ENCODE measurements around the gene AUTS2. TPM values are rescaled to one million over a fixed set of nuclear protein-coding genes. Genes with fewer than 3 reads are reported as not detected.

Gene AUTS2
- total RNA-seq, 1 experiment from 2014 or later: 256 TPM

DNA sequence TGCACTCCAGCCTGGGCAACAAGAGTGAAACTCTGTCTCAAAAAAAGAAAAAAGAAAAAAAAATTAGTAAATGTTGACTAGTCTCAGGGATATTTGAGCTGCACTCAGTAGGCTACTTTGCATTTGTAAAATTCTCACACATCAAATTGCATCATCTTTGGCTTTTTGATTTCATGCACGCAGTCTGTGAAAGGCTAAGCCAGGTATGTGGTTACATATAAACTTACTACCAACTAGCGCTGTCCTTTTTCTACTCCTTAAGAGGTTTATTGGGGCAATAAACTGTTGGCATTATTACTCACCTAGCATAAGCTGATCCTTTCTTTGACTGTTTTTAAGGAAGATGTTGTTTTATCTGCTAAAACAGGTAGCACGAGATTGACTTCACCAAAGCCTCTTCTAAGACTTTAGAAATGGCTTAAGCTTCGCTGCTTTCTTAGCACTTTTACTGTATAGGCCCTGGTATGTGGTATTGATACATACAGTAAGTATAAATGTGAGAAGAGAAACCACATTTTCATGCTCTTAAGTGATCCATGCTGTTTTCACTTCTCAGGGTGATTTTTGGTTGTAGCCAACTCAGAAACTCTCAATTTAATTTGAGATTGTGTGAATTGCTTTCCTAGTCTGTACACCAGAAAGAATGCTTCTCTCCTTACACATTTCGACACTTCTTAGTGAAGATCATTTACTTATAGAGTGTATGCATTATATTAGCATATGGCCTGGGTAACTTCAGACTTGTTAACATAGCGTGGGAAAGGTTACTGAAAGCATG lies 323.9 kb downstream of the AUTS2 start:
- H4K8ac ChIP-seq (replicated peaks; ENCODE audit: insufficient read length, low read depth, low read length): no peak overlapping the region
- Mint-ChIP-seq H3K27ac (no peak overlapping the region), H3K9me3 (no peaks in the 10 kb centered on the region), H3K36me3 (ENCODE audit: insufficient read depth in 1 of 3, low read depth in 3 of 3) (no peaks in the 10 kb centered on the region), H3K4me1 (no peaks in the 10 kb centered on the region), H3K4me3 (no peak overlapping the region), H3K27me3 (ENCODE audit: low read depth) (no peaks in the 10 kb centered on the region)
- no peaks in the 10 kb centered on the region for H4K20me1 ChIP-seq (ENCODE audit: control insufficient read depth, insufficient read depth, insufficient read length)
- H2BK15ac ChIP-seq (ENCODE audit: low read depth, low read length): no peak overlapping the region
- no peak overlapping the region for H3K56ac ChIP-seq (ENCODE audit: insufficient read length, low read depth, low read length)
- no peak overlapping the region for H3K4me2 ChIP-seq (ENCODE audit: insufficient read depth, insufficient read length, low read length)
- H2BK12ac ChIP-seq (ENCODE audit: insufficient read length, low read depth, low read length): no peak overlapping the region
- no peak overlapping the region for H2AFZ ChIP-seq (ENCODE audit: low read length)
- no peak overlapping the region for H2AK5ac ChIP-seq (ENCODE audit: insufficient read length, low read length)
- no peak for DNase-seq
- no peaks in the 10 kb centered on the region for H3K79me1 ChIP-seq (ENCODE audit: insufficient read depth, low read depth, low read length, poor library complexity, severe bottlenecking)
- TF ChIP-seq CTCF (conservative IDR thresholded peaks at IDR 0.05): no peak
- no peak overlapping the region for H3K4ac ChIP-seq (ENCODE audit: low read depth, low read length)
- no peak overlapping the region for H2BK20ac ChIP-seq (ENCODE audit: low read depth, low read length, poor library complexity, severe bottlenecking)
- H3K14ac ChIP-seq (ENCODE audit: insufficient read depth, low read length): no peak overlapping the region
- H2BK5ac ChIP-seq (ENCODE audit: insufficient read length, low read length): no peak overlapping the region
- no peaks in the 10 kb centered on the region for H3K27me3 ChIP-seq (ENCODE audit: insufficient read depth, low read length)
- no peaks in the 10 kb centered on the region for H3K79me2 ChIP-seq (ENCODE audit: insufficient read depth, low read length)
- no peaks in the 10 kb centered on the region for H3K4me1 ChIP-seq (ENCODE audit: insufficient read depth, low read length)
- H3K9ac ChIP-seq (ENCODE audit: extremely low read depth, insufficient read length, low read length): no peak overlapping the region
- no CpG with 5 or more reads among the region's 6 CpGs for WGBS (ENCODE audit: extremely low coverage, insufficient read length, low lambda C conversion rate)
- H3K18ac ChIP-seq (ENCODE audit: insufficient read length, low read depth, low read length): no peak overlapping the region
- H4K91ac ChIP-seq (ENCODE audit: insufficient read length, low read depth, low read length): no peak overlapping the region
- no peak overlapping the region for H3K23ac ChIP-seq (ENCODE audit: insufficient read length, low read depth, low read length)
- no peaks in the 10 kb centered on the region for H3K23me2 ChIP-seq (ENCODE audit: insufficient read length, low read depth, low read length, poor library complexity, severe bottlenecking)
- no peak overlapping the region for H4K5ac ChIP-seq (ENCODE audit: insufficient read length, low read depth, low read length)
- no peaks in the 10 kb centered on the region for H3K9me3 ChIP-seq (ENCODE audit: control insufficient read depth, low read depth, low read length)
- H3K27ac ChIP-seq (ENCODE audit: insufficient read length, low read depth, low read length): no peak overlapping the region
- no peak overlapping the region for H3T11ph ChIP-seq (ENCODE audit: low read length)
- no peak overlapping the region for H2BK120ac ChIP-seq (ENCODE audit: low read depth, low read length, poor library complexity, severe bottlenecking)

Measured in H9 (cell line).